Measurements from ENCODE around the gene TAF4.
A peak's percentile ranks its signal among the peaks of the same experiment; 100 is the strongest.

TAF4 gene

DNA sequence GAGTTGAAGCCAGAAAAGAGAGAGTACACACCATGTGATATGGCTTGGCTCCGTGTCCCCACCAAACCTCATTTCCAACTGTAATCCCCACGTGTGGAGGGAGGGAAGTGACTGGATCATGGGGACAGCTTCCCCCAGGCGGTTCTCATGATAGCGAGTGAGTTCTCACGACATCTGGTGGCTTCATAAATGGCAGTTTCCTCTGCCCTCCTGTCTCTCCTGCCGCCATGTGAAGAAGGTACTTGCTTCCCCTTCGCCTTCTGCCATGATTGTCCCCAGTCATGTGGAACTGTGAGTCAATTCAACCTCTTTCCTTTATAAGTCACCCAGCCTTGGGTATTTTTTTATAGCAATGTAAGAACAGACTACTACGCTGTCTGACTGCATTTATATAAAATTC, 40.3 kb downstream of the TAF4 start:
- no peak for DNase-seq

DNA sequence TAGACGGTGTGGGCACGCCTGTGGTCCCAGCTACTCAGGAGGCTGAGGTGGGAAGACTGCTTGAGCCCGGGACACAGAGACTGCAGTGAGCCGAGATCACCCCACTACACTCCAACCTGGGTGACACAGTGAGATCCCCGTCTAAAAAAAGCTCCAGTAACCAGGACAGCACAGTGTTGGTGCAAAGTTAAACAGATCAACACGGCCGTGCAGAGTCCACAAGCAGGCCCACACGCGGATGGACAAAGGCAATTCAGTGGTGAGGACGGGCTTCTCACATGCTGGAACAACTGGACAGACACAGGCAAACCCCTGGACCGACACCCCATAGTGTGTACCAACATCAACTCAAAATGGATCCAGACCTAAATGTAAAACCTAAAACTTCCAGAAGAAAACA, 41.7 kb downstream of the TAF4 start:
- DNase-seq, result no peak

DNA sequence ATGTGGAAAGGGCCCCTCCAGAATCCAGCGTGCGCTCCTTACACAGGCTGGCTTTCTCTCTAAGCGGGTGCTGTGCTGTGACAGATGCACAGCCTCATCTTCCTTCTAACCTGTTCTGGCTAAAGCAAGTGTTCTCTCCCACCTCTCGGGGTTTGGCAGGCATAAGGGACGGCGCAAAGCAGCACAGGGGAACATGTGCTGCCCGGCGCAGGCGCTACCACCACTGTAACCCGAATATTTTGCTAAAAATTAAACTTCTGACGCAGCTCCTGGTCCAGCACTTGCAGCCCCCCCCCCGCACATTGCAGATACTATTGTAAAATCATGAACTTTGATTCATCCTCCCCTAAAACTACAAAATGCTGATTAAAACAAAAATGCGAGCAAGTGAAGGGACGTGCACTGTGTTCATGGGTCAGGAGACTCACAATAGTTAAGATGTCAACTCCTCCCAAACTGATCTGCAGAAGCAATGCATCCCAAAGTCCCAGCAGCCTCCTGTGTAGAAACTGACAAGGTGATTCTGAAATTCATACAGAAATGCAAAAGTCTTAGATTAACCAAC, 43.0 kb downstream of the TAF4 start:
- no peak for DNase-seq

DNA sequence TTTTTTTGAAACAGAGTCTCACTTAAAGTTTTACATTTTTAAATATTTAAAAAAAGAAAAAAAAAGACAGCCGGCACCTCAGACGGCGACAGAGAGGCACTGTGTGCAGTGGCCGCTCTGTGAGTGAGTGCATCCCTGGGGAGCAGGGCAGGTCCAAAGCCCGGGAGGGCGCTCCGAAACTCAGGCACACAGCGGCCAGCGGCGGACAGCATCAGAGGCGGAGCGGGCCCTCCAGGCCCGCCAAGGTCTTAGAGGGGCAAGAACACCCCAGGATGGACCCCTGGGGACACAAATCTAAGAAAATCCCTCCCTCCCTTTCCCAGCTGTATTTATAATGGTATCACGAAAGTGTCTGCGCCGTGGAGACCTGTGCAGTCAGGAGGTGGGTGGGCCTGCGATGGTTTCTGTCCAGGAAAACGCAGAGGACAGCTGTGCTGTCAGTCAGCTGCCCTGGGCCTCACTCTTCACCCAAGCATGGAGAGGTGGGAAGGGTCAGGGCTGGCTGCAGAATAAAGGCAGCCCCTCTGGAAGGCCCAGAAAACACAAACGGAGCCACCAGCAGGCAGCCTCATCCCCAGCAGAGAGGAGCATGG, 43.8 kb downstream of the TAF4 start:
- DNase-seq, result no peak

DNA sequence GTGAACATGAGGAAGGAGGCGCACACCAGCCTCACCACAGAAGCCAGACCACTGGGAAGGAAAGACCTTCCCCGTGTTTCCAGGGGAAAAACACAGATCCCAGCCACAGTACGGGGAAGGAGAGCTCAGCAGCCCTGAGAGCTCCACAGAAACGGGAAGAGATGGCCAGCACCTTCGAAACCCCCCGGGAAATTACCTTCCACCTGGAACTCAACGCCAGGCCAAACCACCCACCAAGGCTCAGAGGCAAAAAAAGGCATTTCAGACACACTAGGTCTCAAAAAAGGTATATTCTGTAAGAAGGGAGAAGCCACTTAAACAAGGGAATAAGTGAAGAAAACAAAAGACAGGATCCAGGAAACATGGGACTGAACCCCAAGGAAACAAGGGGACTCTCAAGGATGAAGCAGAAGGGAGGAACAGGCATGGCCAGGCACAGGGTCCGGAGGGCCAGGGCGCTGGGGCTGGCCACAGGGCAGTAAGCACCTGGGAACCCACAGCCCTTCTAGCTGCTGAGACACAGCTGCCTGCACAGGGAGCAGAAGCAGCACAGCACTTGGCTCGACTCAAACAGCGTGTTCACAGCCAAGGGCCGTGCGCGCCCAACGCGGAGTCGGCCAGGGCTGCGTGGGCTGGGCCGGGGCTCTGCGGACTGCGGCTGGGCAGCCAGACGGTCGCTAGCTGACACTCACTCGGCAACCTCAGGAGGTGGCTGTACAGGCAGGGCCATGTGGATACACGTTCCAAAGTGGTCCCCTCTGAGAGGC, 44.6 kb downstream of the TAF4 start:
- peak in 20 of 56 donors; percentile 4 to 46 (median 23) for DNase-seq

DNA sequence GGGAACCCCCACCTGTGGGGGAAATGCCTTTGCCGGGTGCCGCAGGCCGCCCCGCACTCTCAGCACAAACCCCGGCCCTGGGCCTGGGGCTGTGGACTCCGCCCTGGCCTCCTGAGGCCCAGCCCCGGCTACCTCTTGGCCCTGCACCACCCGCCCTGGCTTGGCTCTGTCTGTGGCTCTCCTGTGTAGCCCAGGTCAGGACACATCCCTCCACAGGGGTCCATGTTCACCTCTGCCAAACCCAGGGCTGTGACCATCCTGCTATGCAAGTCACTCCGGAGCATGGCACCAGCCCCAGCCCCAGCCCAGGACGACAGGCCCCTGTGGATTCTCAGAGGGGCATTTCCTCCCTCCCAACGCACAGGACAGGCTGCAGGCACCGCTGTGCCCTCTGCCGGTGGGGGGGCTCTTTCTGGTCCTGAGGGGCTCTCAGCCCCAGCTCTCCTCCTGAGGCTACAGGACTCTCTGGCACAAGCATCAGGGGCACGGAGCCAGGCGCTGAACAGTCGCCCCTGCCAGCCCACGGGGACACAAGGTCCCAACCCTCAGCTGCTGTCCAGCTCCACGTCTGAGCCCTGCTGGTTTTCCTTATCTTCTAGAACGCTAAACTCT, 45.7 kb downstream of the TAF4 start:
- DNase-seq, result peak in 9 of 56 donors; percentile 8 to 45 (median 20)

DNA sequence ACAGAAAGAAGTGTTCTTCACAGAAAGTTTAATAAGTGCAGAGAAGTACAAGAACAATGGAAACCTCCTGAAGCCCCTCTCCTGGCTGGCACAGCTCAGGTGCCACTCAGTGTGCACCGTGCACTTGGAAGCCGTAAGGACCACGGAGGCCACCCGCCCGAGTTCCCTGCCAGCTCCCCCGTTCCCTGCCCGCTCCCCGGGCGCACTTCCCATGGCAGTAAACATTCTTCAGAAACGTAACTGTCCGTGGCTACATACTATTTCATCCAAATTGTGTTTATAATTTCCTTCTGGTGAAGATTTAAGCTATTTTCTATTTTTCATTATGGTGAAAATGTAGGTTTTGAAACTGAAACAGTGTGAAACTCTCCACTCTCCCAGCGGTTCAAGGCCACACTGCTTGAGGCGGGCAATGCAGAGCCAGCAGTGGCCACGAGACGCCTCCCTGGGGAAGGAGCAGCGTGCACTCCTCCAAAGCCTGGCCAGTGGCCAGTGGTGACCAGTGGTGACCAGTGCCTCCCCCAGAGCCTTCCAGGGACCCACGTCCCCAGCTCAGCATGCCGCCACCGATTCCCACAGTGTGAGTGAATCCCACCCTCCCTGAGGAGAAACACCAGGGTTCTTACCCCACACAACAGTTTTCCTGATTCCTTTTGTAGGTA, 46.4 kb downstream of the TAF4 start:
- DNase-seq, result peak in 3 of 56 donors; percentile 10 to 32 (median 13)

DNA sequence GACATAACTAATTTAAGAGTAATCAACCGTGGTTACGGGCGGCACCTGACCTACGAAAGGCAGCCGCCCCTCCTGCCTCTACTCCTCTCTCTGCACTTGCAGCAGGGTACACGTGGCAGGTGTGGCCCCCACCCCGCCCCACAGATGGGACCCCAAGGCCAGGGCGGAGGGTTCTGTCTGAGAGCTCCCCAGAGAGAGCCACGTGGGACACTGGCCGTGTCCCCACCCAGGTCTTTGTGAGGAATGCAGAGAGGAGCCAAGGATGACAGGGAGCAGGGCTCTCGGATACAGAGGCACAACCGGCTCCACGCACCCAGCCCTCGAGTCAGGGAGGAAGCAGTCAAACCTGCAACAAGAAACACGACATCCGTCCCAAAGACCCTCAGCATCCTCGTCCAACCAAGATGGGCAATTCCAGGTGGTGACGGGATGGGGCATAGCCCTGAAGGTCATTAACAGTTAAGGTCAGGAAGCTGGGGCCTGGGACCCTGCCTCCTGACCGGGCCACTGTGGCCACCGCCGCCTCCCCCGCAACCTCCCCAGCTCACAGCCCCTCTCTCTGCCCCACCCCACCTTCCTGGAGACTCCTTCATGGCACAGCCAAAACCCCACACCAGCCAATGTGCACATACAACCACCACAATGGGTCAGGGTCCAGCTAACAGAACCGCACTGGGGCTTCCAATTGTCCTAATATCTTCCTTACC, 47.1 kb downstream of the TAF4 start:
- DNase-seq, result no peak

DNA sequence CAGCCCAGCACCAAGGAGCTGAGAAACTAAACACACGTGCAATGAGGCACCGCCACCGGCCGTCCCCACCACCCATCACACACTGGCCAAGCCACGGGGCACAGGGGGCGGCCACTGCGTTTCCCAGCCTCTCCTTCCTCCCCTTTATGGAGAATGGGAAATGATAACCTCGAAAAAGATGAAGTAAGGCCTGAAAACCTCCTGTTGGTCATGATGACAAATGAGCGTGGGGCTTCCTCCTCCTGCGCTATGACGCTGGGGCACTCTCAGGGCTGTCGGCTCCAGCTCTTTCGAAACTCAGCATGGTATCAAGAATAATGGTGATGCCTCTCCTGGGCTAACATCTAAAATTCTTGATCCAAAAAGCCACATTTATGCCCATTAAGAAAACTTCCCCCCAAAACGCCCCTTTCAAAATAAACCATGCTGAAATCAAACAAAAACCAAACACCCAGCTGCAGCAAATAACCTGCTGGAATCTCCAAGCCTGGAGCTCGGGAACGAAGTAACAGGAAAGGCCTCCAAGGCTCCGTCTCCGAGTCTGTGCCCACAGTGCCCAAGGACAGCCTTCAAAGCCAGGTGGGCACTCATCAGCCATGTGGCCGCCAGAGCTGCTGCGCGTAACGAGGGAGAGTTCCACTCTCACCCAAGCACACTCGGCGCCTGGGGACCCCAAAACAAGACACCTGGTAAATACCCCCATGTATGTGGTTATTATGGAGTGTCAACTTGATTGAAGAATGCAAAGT, 50.0 kb downstream of the TAF4 start:
- no peak for DNase-seq

DNA sequence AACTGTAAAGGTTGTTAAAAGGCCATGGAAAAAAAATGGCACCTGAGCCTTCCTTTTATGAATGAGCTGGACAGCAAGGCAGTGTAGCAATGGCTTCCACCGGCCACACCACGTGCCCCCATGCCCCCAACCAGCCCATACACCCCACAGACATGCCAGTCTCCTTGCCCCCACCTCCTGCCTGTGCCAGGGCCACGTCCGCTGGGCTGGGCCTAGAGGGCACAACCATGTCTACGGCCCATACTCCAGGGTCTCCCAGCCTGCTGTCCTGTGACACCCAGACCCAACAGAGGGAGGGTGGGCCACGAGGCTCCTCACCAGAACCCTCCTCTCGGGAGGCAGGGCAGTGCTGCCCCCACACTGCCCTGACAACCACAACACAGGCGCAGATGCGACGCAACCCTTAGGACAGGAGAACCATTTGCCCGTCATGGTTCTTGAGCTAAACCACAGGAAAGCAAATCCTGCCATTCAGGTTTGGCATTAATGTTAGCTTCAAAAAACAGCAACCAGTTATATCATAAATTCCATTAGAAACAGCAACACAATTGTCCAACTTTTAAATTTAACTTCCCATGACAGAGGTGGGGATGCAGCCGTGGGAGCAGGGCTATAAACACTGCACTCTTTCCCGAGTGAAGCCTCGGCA, 50.7 kb downstream of the TAF4 start:
- no peak for DNase-seq

DNA sequence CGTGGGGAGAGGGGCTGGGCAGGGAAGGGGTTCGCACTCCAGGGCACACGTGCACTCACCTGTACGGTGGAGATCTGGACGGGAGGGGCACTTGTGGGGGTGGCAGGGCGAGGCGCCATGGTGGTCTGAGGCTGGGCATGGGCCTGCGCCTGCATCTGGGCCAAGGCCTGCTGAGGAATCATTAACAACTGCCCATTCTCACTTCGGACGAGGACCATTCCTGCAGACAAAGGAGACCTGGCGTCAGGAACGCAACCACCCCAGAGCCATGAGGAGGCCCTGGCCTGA, 51.2 kb downstream of the TAF4 start:
- no peak for DNase-seq

DNA sequence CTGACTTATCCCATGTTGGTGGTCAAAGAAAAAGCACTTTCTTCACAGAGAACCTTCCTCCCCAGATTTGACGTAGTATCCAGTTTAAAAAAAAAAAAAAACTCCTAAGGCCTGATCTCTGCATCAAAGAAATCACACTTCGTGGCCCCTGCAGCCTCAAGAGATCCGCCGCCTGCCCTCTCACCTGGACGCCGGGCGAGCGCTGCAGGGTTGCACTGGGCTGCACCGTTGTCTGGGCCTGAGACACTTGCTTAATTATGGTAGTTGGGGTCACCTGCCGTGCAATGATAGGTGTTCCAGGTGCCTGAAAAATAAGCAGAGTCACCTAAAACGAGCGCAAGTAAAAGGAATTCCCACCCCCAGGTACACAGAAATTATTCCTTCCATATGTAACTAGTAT, 53.0 kb downstream of the TAF4 start:
- no peak for DNase-seq

DNA sequence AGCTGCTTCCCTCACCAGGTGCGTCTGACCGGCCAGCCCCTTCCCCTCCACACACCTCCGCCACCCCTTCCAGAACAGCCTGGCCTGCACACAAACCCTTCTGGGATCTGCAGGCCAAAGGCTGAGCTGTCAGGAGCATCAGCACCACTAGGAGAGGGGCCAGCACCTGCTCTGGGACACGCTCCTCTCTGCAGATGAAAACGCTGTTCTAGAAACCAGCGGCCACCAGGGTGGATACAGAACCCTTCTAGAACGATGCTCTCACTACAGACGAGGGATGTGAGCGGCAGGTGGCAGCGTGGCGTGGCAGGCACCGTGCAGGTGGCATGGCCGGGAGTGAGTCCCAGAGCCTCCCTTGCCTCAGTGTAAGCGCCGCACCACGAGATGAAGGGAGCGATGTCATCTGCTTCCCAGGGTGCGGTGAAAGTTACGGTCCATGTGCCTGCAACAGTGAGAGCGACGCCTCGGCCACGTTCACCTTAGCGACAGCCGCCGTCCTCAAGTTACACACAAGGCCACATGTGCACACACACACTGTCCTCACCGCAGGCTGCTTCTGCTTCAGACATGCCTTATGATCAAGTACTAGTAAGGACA, 53.6 kb downstream of the TAF4 start:
- DNase-seq, result no peak

DNA sequence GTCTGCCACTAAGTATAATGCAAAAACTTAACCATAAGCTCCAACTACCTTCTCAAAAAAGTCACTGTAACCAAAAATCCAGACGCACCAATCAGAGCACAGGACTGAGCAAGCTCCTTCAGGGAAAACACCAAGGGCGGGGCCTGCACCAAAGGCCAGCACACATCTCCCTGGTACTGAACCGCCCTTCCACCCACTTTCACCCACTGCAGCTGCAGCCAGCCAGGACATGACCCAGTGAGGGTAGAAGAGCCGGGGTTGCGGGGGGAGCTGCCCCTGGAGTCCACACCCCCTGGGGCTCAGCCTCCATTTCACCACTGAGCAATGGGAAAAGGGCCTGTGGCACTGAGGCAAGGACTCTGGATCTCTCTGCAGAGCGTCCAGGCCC, 54.3 kb downstream of the TAF4 start:
- no peak for DNase-seq

DNA sequence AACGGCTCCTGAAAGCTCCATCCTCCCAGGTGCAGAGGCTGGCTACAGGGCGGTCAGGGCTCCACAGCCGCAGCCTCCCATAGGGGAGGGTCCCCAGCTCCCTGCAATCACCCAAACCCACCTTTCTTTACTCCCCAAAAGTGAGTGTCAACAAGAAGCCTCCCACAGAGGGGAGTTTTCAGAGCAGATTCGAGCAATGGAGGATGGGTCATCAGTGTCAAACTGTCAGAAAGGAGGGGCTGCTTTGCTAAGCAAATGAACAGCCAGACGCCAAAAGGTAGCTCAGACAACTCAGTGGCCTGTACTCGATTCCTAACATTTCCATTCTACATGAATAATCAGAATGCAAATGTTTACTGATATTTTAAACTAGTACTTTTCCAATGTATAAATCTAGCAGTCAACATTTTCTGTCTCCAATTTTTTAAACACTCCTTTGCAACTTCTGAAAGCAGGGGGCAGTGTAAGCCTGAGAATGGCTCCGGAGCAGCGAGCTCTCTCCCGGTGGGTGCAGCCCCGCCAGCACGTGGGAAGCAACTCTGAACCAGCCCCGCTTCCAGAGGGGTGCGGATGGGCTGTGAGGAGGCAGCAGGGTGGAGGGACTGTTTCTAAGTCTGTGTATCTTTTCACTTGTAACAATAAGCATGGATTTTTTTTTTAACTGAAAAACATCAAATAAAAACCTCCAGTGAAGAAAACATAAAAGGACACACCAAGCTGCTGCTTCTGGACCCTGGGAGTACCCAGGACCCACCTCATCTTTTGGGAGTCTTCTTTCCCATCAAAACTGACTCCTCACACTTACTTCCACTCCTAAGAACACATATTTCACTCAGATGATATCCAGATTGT, 54.9 kb downstream of the TAF4 start:
- DNase-seq, result peak in 44 of 56 donors; percentile 4 to 75 (median 32)

DNA sequence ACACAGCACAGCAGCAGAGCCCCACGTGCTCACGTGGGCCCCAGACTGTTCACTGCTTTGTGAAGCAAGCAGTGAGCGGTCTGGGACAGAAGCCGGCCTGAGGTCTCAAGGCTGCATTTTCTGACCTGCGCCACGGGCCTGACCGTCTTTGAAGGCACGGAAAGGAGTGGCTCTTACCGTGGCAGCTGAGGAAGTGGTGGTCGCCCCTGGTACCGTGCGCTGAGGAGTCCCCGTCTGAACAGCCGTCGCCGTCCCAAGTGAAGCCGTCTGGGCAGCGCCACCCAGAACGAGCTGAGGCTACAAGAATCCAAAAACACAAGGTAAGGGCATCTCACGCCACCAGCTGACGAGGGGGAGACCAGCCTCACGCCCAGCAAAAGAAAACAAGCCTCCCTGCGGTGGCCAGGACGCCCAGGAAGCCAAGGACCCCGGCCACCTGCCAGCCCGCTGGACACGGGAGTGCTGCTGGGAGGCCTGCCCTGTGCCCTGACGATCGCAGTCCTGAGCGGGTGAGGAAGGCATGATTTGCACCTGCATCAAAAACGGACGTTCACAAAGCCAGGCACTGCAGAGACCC, 55.7 kb downstream of the TAF4 start:
- no peak for DNase-seq

DNA sequence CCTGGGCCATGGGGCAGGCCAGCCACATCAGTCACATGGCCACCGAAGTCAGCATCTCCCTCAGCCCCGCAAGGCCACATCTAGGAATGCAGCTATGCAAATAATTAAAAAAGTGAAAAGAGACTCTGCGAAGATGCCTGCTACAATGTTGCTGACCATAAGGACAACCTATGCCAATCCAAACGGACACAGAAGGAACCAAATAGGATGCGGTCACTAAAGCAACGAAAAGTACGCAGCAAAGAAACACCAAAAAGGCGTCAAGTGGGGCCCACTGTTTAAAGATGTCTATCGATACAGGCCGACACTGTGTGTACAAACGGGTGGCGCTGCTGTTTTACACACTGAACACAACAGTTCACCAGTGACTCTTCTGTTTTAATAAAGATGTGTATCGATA, 56.4 kb downstream of the TAF4 start:
- no peak for DNase-seq

DNA sequence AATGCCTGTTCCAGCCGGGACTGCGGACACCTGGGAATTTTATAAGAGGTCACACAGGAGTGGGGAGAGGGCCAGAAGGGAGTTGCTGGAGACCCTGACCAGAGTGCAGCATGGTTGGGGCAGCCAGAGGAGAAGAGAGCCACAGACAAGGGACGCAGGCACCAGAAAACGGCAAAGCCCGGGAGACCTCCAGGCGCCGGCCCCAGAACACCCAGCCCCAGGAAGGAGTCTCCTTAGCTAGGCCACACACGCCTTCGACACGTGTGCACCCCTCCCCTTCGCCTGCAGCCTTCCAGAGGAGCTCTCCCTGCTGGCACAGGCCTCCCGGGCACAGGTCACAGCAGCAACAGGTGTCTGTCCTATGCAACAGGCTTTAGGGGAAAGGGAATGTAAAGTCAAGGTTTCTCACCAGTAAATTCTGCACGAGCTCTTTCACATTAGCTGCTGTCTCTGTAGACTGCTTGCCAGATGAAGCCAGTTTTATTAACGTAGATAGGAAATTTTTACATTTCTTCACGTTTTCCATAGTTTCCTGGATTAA, 57.0 kb downstream of the TAF4 start:
- DNase-seq, result no peak
